NCI-H510A treated with DMSO at 0.1 percent for 48 hours (cell line): ENCODE data around the gene TRIM39.

Experiments
- DNase-seq: peaks from one replicate; lab custom pipeline; 2025; lab: John Stamatoyannopoulos, UW

TRIM39 gene

GRCh38 chr6:30327232-30327746 is 562 bp downstream of the TRIM39 start:
- peak; percentile 72 for DNase-seq

GRCh38 chr6:30328397-30328796 is 1.7 kb downstream of the TRIM39 start:
- DNase-seq: no peak

- no peak for DNase-seq
These were observed 2.6 kb downstream of the TRIM39 start for GRCh38 chr6:30329331-30329730.

GRCh38 chr6:30331981-30332380 is 5.3 kb downstream of the TRIM39 start:
- no peak for DNase-seq

GRCh38 chr6:30334075-30334783 is 7.5 kb downstream of the TRIM39 start:
- DNase-seq: no peak

GRCh38 chr6:30340589-30341054 is 13.9 kb downstream of the TRIM39 start:
- no peak for DNase-seq

- DNase-seq: no peak
These were observed 14.5 kb downstream of the TRIM39 start for GRCh38 chr6:30341218-30341617.

GRCh38 chr6:30341728-30342127 is 15.0 kb downstream of the TRIM39 start:
- DNase-seq: no peak

- DNase-seq: no peak
These were observed 17.6 kb downstream of the TRIM39 start for GRCh38 chr6:30344191-30344867.

GRCh38 chr6:30344868-30345671 is 18.3 kb downstream of the TRIM39 start, which contains the start of gene RPP21:
Gene RPP21 (plus strand): TSS chr6:30345156. CDS start chr6:30345172, 16 bp downstream.
- DNase-seq: peak; percentile 74

- DNase-seq: no peak
These were observed 19.1 kb downstream of the TRIM39 start for GRCh38 chr6:30345852-30346251.

- DNase-seq: no peak
These were observed 22.2 kb downstream of the TRIM39 start for GRCh38 chr6:30348957-30349356.

- DNase-seq: no peak
These were observed 22.9 kb downstream of the TRIM39 start for GRCh38 chr6:30349421-30350177.

- DNase-seq: no peak
These were observed 23.8 kb downstream of the TRIM39 start for GRCh38 chr6:30350524-30350923.

GRCh38 chr6:30352550-30352949 is 25.8 kb downstream of the TRIM39 start:
- no peak for DNase-seq

- no peak for DNase-seq
These were observed 28.6 kb downstream of the TRIM39 start for GRCh38 chr6:30355281-30355680.

- no peak for DNase-seq
These were observed 29.8 kb downstream of the TRIM39 start for GRCh38 chr6:30356536-30356935.

- DNase-seq: peak; percentile 17
These were observed 31.2 kb downstream of the TRIM39 start for GRCh38 chr6:30357678-30358540.

GRCh38 chr6:30359276-30359675 is 32.5 kb downstream of the TRIM39 start:
- no peak for DNase-seq

GRCh38 chr6:30360139-30360538 is 33.4 kb downstream of the TRIM39 start:
- no peak for DNase-seq

GRCh38 chr6:30361661-30362060 is 34.9 kb downstream of the TRIM39 start:
- DNase-seq: no peak
